Stimulated activated CD4-positive, alpha-beta T cell treated with anti-CD3 and anti-CD28 coated beads, Interleukin-2, amount 100 ng/mL, for 4 hours (primary cell): ENCODE measurements around the gene PKHD1.
"Not testable (repeated sequence)": the region's sequence is repeated elsewhere in the genome, so short reads cannot be mapped to it uniquely, and the experiment has no call there.

Source experiments
- DNase-seq: peaks from one replicate; pipeline ENCODE4 v3.0.0-alpha.2; 2020; ENCODE audit warnings: low read depth

The PKHD1 gene

DNA sequence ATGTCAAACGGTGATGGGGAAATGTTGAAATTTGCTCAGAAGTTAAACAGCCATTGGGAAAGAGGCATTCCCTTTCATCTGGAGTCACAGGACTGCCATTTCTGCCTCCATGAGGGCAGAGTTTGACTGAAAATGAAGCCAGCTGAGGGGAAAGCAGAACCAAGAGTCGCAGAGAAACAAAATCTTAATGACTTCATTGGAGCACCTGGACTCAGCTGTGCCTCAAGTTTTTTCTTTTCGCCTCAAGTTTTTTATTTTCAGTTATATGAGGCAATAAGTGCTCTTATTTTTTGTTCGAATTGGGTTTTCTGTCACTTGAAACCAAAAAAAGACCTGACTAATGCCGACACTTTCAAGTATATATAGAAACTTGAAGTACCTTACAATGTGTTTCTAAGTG lies 161.3 kb downstream of the PKHD1 start:
- no peak for DNase-seq

DNA sequence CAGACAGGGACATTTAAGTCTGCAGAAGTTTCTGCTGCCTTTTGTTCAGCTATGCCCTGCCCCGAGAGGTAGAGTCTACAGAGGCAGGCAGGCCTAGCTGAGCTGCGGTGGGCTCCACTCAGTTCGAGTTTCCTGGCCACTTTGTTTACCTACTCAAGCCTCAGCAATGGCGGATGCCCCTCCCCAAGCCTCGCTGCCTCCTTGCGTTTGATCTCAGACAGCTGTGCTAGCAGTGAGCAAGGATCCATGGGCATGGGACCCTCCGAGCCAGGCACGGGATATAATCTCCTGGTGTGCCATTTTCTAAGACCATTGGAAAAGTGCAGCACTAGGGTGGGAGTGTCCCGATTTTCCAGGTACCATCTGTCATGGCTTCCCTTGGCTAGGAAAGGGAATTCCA lies 164.9 kb downstream of the PKHD1 start:
- not testable (repeated sequence) for DNase-seq

DNA sequence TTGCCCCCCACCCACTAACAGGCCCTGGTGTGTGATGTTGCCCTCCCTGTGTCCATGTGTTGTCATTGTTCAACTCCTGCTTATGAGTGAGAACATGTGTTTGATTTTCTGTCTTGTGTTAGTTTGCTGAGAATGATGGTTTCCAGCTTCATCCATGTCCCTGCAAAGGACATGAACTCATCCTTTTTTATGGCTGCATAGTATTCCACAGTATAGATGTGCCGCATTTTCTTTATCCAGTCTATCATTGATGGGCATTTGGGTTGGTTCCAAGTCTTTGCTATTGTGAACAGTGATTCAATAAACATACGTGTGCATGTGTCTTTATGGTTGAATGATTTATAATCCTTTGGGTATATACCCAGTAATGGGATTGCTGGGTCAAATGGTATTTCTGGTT lies 169.1 kb downstream of the PKHD1 start:
- DNase-seq = not testable (repeated sequence)

DNA sequence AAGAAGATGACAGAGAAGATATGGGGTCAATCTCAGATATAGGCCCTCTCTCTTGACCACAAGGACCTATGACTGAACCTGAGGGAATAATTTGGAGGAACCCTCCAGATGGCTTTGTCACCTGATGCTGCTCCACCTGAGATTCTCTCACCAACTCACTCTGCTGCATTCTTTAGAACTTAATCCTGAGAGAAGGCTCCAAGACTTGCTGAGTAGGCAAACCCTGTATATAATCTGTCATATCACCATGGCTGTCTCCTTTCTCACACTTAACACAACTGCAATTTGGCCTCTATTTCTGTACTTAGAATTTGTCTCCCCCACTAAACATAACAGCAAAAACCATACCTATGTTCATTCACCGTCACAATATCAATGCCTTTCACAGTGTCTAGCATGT lies 172.3 kb downstream of the PKHD1 start:
- DNase-seq = no peak

DNA sequence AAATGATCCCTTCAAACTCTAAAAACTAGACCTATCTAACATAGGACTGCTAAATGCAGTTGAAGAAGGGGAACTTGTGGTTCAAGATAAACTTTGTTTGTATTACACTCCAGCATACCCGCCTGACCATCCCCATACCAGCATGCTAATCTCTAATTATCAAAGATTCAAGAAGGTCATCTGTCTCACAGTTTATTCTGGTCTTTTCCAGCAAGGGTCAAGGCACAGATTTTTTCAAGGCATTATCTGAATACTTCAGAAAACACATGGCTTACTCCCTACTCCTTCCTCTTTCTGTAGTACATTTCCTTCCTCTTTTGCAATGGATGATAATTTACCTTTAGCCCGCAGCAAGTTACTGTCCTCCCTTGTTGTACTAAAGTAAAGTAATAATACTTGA lies 174.1 kb downstream of the PKHD1 start:
- DNase-seq = no peak

DNA sequence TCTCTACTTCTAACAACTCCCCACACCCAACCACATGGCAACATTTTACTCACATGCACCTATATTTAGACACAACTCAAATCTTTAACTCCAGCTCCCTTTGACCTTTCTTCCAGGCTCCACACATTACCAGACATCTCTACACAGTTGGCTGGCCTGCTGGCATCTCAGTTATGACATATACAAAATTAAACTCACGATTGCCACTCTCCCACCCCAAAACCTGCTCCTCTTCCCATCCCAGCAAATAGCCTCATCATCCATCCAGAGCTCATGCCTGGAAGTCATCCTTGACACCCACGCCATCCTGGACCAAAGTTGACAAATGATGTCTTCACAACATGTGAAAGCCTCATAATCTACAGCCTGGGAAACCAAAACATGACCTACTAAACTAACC lies 176.6 kb downstream of the PKHD1 start:
- no peak for DNase-seq

DNA sequence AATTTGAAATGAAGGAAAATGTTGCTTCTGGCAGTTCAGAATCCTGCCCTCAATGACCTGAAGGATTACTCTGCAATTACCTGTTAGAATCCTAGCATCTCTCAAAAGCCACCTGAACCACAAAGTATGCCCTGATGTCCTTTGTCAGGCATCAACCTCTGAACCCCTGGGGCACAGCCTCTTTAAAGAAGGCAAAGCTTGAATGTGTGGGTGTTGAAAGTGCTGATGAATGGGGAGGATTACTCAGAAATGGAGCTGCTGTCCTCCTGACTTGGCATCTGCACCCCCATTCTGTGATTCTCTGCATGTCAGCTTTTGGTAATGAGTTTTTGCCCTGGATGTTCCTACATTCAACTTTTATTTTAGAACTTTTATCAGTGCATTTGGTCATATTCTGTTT lies 179.2 kb downstream of the PKHD1 start:
- DNase-seq = no peak

DNA sequence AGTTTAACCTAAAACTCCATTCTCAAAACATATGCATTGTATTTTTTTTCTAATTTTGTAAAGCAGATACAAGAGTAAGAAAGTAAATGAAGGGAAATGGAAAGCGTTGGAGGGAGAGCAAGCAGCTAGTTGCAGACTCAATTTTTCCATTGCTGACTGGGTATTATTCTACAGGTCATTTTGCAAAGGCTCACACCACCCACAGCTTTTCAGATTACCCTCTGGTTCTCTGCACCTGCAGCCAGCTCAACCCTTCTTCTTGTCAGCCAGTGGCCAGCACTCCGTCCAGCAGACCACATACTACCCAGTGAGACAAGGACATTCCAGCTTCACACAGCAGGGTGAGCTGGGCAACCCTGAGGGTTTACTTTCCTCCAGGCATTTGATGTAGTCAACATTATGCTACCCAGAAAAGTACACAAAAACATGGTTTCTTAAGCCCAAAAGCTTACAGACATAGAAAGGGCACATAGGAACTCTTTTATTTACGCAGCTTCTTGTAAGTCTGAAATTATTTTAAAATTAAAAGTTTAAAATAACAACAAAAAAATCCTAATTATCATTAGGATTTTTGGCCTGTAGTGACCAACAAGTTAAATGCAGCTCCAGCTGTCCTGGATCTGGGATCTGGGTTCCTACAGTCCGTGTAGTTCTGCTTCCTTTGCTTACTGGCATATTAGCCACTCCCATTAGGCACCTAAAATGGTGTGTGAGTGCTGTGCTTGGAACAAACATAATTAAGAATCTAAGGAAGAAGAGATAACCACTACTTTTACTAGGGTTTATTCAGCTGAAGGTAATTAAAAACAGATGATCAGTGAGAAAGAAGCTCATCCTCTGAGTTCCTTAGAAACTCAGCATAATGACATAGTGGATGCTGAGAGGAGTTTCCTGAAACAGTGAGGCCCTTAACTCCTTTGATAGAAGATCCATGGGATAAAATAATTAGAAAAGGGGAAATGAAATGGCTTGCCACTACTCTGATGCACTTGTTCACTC lies 185.3 kb downstream of the PKHD1 start:
- no peak for DNase-seq

DNA sequence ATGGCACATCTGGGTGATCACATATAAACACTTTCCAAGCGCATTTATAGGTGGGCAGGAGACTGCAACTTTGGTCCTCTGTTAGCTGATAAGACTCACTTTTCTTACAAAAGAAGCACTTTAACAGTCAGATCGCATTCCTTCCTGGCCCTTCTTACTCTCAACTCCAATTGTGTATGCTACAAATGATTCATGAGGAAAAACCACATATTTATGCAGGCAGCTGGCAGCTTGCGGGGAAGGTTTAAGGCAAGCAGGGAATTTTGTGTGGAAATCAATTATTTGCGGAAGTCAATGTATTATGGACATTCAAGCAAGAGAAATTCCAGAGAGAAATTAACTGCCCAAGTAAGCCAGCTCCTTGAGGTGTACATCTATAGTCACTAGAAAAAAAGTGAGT lies 194.0 kb downstream of the PKHD1 start:
- DNase-seq = no peak

DNA sequence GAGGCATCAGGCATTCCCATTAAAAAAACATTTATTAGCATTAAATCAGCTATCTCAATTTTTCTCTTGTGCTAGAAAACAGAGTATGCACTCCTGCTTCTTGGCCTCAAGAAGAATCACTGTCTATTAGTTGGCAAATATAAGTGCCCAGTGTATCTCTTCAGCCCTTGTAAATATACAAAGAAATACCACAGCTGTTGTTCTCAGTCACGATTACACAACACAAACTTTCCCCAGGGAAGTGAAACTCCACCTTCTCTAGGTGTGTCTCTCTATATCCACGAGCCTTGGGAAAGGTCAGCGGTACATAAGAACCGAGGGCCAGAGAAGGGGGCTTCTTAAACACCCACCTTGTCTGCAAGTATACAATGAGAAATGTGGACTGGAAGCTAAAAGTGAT lies 194.7 kb downstream of the PKHD1 start:
- no peak for DNase-seq

DNA sequence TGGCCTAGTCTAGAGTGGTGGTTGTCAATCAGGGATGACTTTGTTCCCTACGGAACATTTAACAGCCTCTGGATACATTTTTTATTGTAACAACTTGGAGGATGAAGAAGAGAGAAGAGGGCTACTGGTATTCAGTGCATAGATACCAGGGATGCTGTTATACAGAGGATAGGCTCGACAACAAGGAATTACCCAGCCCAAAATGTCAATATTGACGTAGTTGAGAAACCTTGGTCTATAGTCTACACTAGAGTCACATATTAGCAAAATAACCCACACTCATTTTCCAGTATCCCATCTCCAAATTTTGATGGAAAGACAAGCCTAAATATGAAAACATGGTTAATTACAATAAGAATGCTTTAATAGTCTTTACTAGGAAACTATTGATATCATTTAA lies 195.1 kb downstream of the PKHD1 start:
- DNase-seq = no peak

DNA sequence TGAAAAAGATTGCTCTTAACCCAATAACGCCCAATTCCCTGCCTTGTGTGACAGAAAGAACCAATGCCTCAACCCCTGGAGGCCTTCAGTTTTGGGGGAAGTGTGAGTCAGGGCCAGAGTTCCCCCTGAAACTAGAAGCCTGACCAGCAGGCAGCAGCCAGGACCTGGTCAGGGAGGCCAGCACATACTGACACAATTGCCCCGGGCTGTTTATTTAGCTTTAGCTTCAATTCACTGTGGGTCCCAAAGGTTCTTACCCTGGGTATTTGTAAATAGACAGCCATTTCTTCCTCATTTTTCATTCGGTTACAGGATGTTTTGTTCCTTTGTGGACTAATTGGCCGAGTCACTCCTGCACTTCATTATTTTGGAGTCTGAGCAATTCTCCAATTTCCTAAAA lies 195.6 kb downstream of the PKHD1 start:
- DNase-seq = no peak

DNA sequence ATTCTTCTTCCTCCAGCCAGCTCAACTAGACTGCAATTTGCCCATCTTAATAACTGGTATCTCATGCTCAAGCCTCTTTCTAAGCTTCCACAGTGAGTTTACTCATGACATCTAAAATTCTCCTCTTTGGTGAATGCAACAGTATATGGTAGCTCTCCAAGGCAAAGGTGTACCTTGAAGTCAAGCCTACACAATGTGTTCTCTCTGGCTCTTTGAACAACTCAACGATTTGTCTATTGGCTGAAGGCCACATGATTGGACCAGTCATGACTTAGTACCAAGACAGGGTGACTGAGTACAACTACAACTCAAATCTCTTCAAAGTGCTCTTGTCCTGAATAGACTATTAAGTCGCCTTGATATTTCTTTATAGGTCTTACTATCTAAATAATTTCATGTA lies 199.6 kb downstream of the PKHD1 start:
- no peak for DNase-seq

DNA sequence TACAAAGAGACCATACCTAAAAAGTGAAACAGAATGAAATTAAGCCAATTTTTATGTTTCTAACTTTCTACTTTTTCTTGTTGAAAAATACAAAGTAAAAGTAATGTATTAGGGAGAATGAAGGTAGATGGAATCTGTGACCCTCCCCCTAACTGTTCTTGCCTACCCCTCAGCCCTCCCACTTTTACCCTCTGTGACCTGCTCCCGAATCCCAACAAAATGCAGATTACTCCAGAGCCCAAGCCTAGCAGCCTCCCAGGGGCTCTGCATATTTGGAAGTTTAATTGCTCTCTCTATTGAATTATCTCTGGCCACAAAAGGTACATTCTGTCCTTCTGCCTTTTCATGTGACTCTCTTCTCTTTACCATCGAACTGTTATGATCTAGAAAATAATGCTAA lies 201.5 kb downstream of the PKHD1 start:
- no peak for DNase-seq

DNA sequence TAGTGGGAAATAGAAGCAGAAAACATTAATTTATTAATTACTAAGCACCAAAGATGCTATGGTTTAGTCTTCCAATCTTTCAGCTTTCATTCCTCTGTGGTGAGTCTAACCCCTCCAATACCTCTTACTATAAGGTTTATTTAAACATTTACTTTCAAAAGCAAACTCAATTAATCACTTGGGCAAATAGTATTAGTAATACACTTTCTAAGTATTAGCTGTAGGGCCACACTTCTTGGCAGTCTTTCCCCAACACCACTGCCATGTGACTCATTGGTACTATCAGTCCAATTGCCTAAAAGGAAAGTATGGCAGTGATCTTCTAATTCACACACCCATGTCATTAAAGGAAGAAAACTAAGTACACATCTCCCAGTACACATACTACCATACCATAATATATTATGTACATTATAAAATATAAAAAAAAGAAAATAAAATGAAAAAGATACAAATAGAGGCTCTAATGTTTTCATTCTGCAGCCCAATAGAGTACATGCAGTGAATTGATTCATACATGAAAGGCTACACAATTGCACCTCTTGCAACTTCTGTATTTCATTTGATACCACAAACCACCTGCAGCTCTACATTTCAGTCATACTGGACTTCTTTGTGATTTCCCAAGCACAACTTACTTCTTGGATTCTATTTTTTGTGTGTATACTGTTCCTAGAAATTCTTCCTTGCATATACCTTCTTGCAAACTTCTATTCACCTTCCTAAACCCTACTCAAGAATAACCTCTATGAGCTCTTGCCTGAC lies 218.6 kb downstream of the PKHD1 start:
- DNase-seq = no peak

DNA sequence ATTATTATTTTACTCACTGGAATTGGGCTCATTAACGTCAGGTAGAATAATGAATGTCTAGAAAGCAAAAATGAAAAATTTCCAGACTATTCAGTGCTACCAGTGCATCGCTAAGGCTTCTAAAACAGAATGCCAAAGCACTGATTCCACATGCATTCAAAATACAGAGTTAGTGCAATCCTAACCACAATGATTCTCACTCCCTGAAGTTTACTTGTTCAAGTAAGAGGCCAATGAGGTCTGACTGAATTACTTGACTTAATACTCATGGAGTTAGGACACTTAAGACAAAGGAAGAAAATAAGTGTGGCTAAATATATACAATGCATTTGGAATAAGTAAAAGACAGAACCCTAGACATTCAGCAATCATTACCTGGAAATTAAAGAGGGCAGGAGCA lies 220.5 kb downstream of the PKHD1 start:
- DNase-seq = no peak

DNA sequence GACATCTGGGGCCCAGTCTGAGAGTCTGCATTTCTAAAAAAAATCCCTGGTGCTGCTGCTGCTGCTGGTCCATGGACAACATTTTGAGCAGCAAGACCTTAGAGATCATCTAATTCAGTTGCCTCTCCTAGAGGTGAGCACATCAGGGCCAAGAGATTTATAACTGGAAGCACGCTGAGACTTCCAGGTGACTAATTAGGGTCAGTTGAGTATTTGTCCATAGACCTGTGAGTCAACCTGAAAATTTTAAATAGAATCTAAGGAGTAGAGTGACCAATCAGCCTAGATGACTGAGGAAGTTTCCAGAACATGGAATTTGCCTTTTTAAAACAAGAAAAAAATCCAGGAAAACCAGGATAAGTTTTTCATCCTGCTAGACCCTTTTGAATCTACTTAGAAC lies 221.4 kb downstream of the PKHD1 start:
- DNase-seq = no peak

DNA sequence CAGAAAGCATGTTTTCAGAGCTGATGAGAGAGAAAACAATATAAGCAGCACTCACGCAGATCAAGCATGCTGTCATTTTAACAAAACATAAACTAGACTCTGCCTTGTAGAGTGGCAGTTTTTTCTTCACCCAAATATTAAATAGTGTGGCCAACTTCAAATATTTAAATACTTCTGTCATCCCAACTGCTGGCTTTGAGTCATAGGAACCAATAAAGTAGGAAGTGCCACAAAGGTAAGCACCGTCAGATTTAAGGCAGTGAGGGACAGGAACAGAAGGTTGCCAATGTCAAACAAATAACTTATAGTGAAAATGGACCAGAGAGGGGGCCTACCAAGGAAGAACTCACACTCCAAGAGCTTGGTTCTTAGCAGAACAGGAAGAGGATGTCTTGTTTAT lies 222.2 kb downstream of the PKHD1 start:
- DNase-seq = no peak

DNA sequence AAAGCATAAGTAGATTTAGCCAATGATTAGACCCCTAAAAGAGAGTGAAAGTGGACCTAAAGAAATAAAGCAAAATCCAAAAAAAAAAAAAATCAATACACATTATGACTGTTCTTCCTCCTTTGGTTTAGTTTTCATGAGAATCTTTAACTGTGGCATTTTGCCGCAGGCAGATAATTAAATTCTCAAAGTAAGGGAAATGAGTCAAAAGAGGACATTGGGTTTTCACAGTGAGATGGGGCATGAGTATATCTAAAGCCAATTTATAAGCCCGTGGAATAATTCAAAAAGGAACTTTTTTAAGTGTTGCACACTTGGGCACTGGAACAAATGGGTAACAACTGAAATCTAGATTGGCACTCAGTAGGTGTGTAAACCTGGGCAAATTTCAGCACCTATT lies 230.3 kb downstream of the PKHD1 start:
- DNase-seq = no peak

DNA sequence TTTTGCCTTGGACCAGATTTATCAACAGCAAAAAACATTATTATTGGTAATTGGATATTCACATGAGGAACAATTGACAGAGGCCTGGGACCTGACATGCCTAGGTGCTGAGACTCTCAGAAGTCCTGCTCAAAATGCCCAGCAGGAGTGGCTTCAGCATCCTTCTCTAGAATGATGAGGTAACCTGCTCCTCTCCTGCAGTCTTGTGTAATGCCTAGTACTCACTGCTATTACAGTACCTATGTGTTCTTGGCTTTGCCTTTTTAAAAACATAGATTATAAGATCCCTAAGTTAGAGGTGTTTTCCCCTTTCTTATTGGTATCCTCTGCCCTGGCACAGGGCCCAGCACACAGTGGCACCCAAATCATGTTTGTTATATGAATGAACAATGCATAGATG lies 230.9 kb downstream of the PKHD1 start:
- DNase-seq = no peak

DNA sequence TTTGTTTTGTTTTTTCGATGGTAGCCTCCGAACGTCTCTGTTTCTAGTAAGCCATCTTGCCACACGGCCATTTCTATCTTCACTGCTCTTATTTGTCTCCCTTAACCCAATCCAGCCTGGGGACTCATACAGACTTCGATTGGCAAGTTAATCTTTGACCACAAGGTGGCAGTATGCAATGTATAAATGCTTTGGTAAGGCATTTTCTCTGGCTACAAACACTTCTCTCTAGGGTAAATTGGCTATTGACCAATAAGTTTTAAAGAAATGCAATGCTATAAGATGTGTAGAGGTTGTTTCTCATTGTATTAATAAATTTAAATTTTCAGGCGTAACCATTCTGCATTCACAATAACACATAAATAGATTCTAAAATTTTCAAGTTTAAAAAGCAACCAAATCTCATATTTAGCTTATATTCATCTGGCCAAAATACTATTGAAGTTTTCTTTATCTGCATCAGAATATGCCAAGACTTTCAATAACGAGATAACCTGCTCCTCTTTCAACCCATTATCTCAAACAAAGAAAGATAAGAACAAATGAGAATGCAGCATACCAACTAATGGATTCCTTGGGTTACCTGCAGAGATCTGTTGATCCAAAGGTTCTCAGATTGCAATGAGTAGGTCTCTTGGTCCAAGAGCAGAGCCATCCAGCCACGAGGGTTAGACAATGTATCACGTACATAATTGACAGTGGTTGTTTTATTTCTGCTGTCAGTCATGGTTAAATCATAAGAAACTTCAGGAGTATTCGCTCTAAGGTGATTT lies 231.9 kb downstream of the PKHD1 start:
- DNase-seq = no peak

DNA sequence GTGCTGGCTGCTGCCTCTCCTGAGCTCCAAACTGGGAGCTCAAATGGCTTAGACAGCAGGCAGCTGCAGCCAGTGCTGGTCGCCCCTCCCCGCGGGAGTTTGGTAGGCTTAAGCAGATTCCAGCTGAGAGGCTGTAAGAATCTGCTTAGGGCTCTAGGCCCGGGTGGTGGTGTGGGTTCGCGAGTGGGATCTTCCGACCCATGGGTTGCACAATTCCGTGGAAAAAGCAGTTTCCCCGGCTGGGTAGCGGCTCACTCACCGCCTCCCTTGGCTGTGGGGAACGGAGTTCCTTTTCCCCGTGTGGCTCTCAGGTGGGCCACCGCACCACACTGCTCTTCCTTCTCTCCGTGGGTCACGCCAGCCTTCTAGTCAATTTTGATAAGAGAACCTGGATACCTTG lies 232.5 kb downstream of the PKHD1 start:
- DNase-seq = no peak

DNA sequence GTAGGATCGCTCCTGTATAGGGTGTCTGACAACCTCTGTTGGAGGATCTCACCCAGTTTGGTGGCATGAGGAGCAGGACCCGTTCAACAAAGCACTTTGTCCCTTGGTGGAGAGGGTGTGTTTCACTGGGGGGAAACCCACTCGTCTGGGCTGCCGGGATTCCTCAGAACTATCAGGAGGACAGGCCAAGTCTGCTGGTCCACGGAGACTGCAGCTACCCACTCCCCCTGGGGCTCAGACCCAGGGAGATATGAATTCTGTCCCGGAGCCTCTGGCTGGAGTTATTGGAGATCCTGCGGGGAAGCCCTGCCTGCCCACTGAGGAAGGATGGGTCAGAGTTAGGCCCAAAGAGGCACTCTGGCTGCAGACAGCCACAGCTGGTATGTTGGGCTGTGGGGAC lies 233.1 kb downstream of the PKHD1 start:
- no peak for DNase-seq
